Natural killer cell treated with Interleukin-12 subunit alpha and Interleukin-12 subunit beta and Interleukin-15 and Interleukin-18, amount 100 ng/mL, for 72 hours (primary cell): Measurements from ENCODE around the gene GGT1. TPM values are rescaled to one million over a fixed set of nuclear protein-coding genes. Genes with fewer than 3 reads are reported as not detected.
"Not testable (repeated sequence)": the region's sequence is repeated elsewhere in the genome, so short reads cannot be mapped to it uniquely, and the experiment has no call there.

Experiments
- ATAC-seq, 2 donors: fragments of 150-1000 bp; cut with Tn5 transposase in 1 of 2; sonication (Bioruptor Pico), chemical (Tn5 transposase) in 1 of 2; 2 replicates each; pipeline ENCODE4 v1.10.0; 2021
- DNase-seq: peaks from one replicate; pipeline ENCODE4 v3.0.0; 2022; ENCODE audit warnings: low spot score
- H3K27ac Mint-ChIP-seq, 2 donors: 1 replicate in 1 of 2; 2 replicates in 1 of 2; pipeline ENCODE4 v1.8.0; 2022; ENCODE audit warnings: mixed read lengths in 2 of 2, mild to moderate bottlenecking in 1 of 2, moderate library complexity in 1 of 2
- H3K27me3 Mint-ChIP-seq, 2 donors: 1 replicate in 1 of 2; 2 replicates in 1 of 2; pipeline ENCODE4 v1.8.0; 2022; ENCODE audit warnings: mixed read lengths in 2 of 2
- H3K36me3 Mint-ChIP-seq: one replicate; pipeline ENCODE4 v1.8.0; 2022; ENCODE audit warnings: mixed read lengths
- H3K4me1 Mint-ChIP-seq, 2 donors: 1 replicate in 1 of 2; 2 replicates in 1 of 2; pipeline ENCODE4 v1.8.0; 2022; ENCODE audit warnings: low read depth in 2 of 2, mixed read lengths in 2 of 2, mild to moderate bottlenecking in 1 of 2
- H3K4me3 Mint-ChIP-seq: one replicate; pipeline ENCODE4 v1.8.0; 2022; ENCODE audit warnings: mixed read lengths
- H3K9me3 Mint-ChIP-seq: 2 replicates; pipeline ENCODE4 v1.8.0; 2022; ENCODE audit warnings: mixed read lengths
- total RNA-seq, 2 donors: library from RNA; stranded (reverse); gene quantifications; one replicate each; pipeline ENCODE4 v1.2.3, GENCODE V29; 2022

GGT1 gene
- total RNA-seq, 2 donors from 2014 or later: 13.7 to 59.5 TPM

DNA sequence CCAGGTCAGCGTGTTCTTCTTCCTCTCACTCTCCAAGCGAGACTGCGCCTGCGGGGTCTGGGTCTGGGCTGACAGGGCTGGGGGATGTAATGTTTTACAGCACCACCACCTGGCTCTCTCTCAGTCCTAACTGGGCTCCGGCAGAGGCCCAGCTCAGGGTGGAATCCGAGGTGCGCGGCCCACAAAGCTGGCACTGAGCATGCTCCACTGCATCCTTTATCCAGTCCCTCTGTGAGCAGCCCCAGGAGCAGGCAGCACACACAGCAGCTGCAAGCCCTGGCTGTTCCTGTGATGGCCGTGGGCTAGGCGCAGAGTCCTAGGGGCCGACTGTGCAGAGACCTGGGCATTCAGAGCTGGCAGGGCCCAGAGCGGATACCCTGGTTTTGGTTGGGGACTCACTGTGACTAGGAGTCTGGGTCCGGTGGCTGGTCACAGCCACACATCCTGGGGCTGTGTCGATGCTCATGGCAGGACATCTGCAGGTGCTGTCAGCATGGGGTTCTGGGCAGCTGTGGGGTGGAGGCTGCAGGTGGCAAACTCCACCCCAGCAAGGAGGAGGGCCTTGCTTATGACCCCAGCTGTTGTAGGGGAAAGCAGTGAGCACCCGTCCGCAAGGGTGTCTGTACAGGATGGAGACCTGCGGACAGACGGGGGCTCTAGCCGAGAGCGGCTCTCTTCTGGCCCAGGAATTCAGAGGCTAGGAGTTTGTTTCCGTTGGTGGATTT is 14.1 kb upstream of the GGT1 start:
- H3K36me3 Mint-ChIP-seq: no peaks in the 10 kb centered on the region
- H3K27me3 Mint-ChIP-seq: no peaks in the 10 kb centered on the region
- ATAC-seq: no peak
- no peak overlapping the region for H3K27ac Mint-ChIP-seq
- H3K9me3 Mint-ChIP-seq: no peaks in the 10 kb centered on the region
- H3K4me3 Mint-ChIP-seq: no peak overlapping the region
- DNase-seq: no peak
- peaks cover 0 to 4% of the 10 kb centered on the region in 2 donors for H3K4me1 Mint-ChIP-seq

GRCh38 chr22:24589518-24590030 is 13.4 kb upstream of the GGT1 start:
- H3K27ac Mint-ChIP-seq: no peak overlapping the region
- H3K9me3 Mint-ChIP-seq: no peaks in the 10 kb centered on the region
- ATAC-seq: no peak
- H3K4me1 Mint-ChIP-seq: peaks cover 0 to 4% of the 10 kb centered on the region in 2 donors
- no peaks in the 10 kb centered on the region for H3K27me3 Mint-ChIP-seq
- no peak for DNase-seq
- H3K36me3 Mint-ChIP-seq: no peaks in the 10 kb centered on the region
- no peak overlapping the region for H3K4me3 Mint-ChIP-seq

DNA sequence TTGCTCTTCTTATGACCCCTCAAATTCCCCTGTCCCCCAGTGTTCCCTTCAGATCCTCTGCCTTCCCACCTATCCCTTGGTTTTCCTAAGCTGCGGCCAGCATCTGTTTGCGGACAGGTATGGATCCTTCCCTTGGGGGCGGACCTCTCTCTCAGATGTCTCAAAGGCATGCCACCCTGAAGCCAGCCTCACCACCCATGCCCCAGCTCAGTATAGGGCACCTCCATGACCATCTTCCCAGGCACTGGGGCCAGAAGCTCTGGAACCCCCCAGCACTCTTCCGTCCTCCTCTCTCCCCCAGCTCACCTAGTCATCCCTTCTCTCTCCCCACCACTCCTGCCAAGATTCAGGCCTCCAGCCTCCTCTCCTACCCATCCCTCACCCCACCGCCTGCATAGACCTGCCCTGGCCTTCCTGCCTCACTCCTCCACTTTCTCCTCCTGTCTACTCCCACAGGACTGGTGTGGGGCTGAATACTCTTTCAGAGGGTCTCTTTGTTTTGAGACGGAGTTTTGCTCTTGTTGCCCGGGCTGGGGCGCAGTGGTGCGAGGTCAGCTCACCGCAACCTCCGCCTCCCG is 12.3 kb upstream of the GGT1 start:
- H3K9me3 Mint-ChIP-seq: no peaks in the 10 kb centered on the region
- no peak overlapping the region for H3K4me3 Mint-ChIP-seq
- no peaks in the 10 kb centered on the region for H3K36me3 Mint-ChIP-seq
- H3K4me1 Mint-ChIP-seq: peaks cover 0 to 4% of the 10 kb centered on the region in 2 donors
- no peaks in the 10 kb centered on the region for H3K27me3 Mint-ChIP-seq
- ATAC-seq (no peak), DNase-seq (no peak)
- no peak overlapping the region for H3K27ac Mint-ChIP-seq

- no peak overlapping the region for H3K4me3 Mint-ChIP-seq
- no peak overlapping the region for H3K27ac Mint-ChIP-seq
These were observed 11.6 kb upstream of the GGT1 start for GRCh38 chr22:24591286-24591830.

DNA sequence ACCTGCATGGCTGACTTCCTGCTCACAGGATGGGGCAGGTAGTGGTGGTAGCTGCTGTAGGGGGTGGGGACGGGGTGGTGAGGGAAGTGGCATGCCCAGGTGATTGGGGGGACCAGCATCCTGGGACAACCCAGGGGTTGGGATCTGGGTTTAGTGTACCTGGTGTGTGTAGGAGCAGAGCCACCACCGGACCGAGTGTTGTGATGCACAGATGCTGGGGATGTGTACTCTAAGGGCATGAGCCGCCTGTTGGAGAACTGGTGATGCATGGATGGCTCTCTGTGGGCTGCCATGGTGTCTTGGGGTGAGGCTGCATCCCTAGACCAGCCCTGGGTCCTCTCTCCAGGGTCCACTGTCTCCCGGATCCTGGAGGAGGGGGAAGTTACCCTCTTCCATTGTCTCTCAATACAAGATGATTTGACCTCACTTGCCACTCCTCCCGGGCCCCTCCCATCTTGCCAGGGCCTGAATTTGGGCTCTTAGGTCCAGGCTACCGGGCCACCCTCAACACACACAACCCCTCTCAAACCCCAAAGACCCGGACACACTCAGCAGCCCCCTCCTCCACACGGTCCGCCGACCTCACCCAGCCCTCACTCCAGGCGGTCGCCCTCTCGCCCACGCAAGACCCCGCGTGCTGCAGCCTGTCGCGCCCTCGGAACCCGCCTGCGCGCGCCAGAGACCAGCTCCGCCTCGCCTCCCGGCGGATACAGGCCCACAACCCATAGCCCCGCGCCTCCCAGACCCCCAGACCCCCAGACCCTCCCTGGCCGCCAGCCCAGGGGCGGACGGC is 10.7 kb upstream of the GGT1 start:
- peak overlapping the region; percentile 87 for H3K4me3 Mint-ChIP-seq
- DNase-seq (no peak), ATAC-seq (peak; percentile 1 to 22)
- no peaks in the 10 kb centered on the region for H3K27me3 Mint-ChIP-seq
- H3K27ac Mint-ChIP-seq: no peak overlapping the region
- H3K4me1 Mint-ChIP-seq: peaks cover 0 to 4% of the 10 kb centered on the region in 2 donors
- H3K36me3 Mint-ChIP-seq: no peaks in the 10 kb centered on the region
- H3K9me3 Mint-ChIP-seq: no peaks in the 10 kb centered on the region

More at GRCh38 chr22:24591286-24591830, 11.6 kb upstream of the GGT1 start:
- DNase-seq: no peak
- peaks cover 0 to 4% of the 10 kb centered on the region in 2 donors for H3K4me1 Mint-ChIP-seq
- no peaks in the 10 kb centered on the region for H3K9me3 Mint-ChIP-seq
- no peaks in the 10 kb centered on the region for H3K27me3 Mint-ChIP-seq
- ATAC-seq: no peak
- no peaks in the 10 kb centered on the region for H3K36me3 Mint-ChIP-seq

GRCh38 chr22:24592851-24593558 is 10.0 kb upstream of the GGT1 start, which contains the start of gene LRRC75B:
LRRC75B (minus strand) TSS chr22:24593073; CDS start chr22:24593039, 34 bp downstream.
- peak within 1 kb of the TSS in 1 of 2 donors; percentile 41 for H3K27ac Mint-ChIP-seq
- H3K4me1 Mint-ChIP-seq: peaks cover 0 to 4% of the 10 kb centered on the region in 2 donors
- DNase-seq: peak; percentile 85
- H3K36me3 Mint-ChIP-seq: no peaks in the 10 kb centered on the region
- H3K27me3 Mint-ChIP-seq: no peaks in the 10 kb centered on the region
- H3K9me3 Mint-ChIP-seq: no peaks in the 10 kb centered on the region
- peak within 1 kb of the TSS; percentile 87 for H3K4me3 Mint-ChIP-seq
- ATAC-seq: peak; percentile 92

DNA sequence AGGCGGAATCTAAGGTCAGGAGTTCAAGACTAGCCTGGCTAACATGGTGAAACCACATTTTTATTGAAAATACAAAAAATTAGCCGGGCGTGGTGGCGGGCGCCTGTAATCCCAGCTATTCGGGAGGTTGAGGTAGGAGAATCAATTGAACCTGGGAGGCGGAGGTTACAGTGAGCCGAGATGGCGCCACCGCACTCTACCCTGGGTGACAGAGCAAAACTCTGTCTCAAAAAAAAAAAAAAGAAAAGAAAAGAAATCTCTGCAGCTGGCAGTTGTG is 9.5 kb upstream of the GGT1 start:
- Mint-ChIP-seq H3K4me3 (peak overlapping the region; percentile 39), H3K27ac (peak overlapping the region in 1 of 2 donors; percentile 41)
- not testable (repeated sequence) for DNase-seq, H3K4me1 Mint-ChIP-seq, H3K27me3 Mint-ChIP-seq, H3K9me3 Mint-ChIP-seq, ATAC-seq, H3K36me3 Mint-ChIP-seq

DNA sequence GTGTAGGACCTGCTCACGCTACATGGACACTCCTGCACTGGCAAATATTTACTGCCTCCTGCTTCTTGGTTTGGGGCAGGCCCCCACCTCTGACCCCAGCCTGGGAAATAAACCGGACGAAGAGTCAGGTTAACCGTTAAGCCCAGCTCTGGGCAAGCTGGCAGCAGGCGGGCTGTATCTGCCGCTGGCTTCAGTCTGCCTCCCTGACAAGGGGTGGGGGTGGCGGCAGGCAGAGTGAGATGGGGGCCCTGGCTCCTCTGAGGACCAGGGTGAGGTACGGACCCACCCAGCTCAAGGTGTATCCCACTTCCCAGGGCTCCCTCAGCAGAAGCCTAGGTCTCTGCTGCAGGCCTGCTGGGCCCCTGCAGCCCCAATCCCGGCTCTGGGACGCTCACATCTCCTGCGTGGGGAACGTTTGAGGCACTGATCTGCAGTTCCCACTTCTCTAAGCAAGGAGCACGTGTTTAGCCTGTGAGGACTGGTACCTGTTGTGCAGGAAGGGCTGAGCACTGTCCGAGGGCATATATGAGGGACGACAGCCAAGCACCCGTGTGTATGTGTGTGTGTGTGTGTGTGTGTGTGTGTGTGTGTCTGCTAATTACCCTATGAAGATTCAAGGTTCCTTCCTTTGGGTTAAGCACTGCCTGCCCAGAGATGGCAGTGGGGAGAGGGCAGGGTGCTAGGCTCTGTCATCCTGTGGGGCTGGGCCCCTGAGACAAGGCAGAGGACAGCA is 9.0 kb upstream of the GGT1 start:
- no peaks in the 10 kb centered on the region for H3K9me3 Mint-ChIP-seq
- DNase-seq (no peak), ATAC-seq (no peak)
- peak overlapping the region; percentile 39 for H3K4me3 Mint-ChIP-seq
- peaks cover 0 to 4% of the 10 kb centered on the region in 2 donors for H3K4me1 Mint-ChIP-seq
- H3K36me3 Mint-ChIP-seq: no peaks in the 10 kb centered on the region
- no peaks in the 10 kb centered on the region for H3K27me3 Mint-ChIP-seq
- peak overlapping the region in 1 of 2 donors; percentile 41 for H3K27ac Mint-ChIP-seq

DNA sequence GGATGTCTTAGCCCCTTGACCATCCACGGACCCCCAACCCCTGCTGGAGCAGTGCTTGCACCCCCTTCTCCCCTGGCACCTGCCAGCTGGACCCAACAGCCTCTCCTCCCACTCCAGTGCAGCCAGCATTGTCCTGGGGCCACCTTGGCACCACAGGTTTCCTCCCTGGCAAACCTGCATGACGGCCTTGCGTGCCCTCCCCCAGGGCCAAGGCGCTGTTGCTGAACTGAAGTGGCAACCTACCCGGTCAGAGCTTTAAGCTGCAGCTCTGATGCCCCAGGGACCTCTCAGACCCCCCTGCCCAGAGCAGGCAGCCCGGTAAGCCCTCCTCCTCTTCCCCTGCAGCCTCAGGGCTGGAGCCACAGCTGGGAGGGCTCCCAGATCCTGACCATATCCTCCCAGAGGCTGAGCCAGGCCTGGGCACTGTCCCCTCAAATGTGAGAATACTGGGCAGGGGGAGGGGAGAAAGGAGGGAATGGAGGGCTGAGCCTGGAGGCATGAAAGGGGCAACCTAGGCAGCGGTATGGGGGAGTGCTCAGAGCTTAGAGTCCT is 8.3 kb upstream of the GGT1 start:
- no peak for DNase-seq
- H3K9me3 Mint-ChIP-seq: no peaks in the 10 kb centered on the region
- no peaks in the 10 kb centered on the region for H3K36me3 Mint-ChIP-seq
- no peak overlapping the region for H3K4me3 Mint-ChIP-seq
- peaks cover 0 to 6% of the 10 kb centered on the region in 2 donors for H3K4me1 Mint-ChIP-seq
- ATAC-seq: no peak
- no peaks in the 10 kb centered on the region for H3K27me3 Mint-ChIP-seq
- no peak overlapping the region for H3K27ac Mint-ChIP-seq

DNA sequence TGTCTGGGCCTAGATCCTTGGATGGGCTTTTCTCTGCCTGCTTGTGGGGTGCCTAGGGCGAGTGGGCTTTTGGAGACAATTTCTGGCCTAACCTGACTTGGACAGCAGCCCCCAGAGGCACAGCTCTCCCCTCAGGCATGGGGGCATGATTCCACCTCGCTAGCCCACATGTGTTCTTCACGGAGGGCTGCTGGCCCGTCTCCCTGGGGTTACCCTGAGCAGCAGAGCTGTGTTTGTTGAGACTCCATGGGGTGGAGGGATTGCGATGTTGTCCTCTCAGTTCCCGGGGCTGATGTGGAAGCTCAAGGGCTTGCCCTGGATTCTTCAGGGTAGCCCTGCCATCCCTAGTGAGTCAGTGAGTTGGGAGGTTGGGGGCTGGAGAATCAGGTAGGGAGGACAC is 7.8 kb upstream of the GGT1 start:
- no peaks in the 10 kb centered on the region for H3K27me3 Mint-ChIP-seq

DNA sequence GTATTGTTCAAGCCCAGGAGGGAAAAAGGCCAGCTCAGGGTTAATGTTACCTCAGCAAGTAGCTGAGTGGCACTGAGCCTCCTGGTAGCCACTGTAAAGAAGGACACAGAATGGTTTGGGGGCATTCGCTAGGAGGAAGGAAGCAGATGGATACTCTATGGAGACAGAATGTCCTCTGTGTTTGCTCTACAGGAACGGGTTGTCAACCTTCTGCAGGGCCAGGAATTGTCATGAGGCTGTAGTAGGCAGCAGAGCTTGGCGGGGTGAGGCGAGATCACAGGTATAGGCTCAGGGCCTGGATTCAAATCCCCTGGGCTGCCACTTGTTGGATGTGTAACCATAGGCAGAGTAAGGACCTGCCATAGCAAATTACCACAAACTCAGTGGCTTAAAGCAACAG is 7.1 kb upstream of the GGT1 start:
- ATAC-seq: no peak
- Mint-ChIP-seq H3K4me3 (no peak overlapping the region), H3K27ac (no peak overlapping the region), H3K36me3 (no peaks in the 10 kb centered on the region), H3K27me3 (no peaks in the 10 kb centered on the region), H3K4me1 (peaks cover 0 to 7% of the 10 kb centered on the region in 2 donors), H3K9me3 (no peaks in the 10 kb centered on the region)
- no peak for DNase-seq

More for the DNA sequence above, 7.8 kb upstream of the GGT1 start:
- H3K4me3 Mint-ChIP-seq: no peak overlapping the region
- H3K4me1 Mint-ChIP-seq: peaks cover 0 to 7% of the 10 kb centered on the region in 2 donors
- no peak for DNase-seq
- H3K36me3 Mint-ChIP-seq: no peaks in the 10 kb centered on the region
- ATAC-seq: no peak
- H3K27ac Mint-ChIP-seq: no peak overlapping the region
- no peaks in the 10 kb centered on the region for H3K9me3 Mint-ChIP-seq

GRCh38 chr22:24597076-24597475 is 5.9 kb upstream of the GGT1 start:
- peaks cover 0 to 12% of the 10 kb centered on the region in 2 donors for H3K4me1 Mint-ChIP-seq
- not testable (repeated sequence) for H3K9me3 Mint-ChIP-seq, H3K36me3 Mint-ChIP-seq, DNase-seq, ATAC-seq, H3K27me3 Mint-ChIP-seq, H3K4me3 Mint-ChIP-seq, H3K27ac Mint-ChIP-seq
